SK-N-MC (cell line): ENCODE results near the gene HTRA1.

Experiments used
- FOXP2 ChIP-seq: optimal IDR thresholded peaks from 2 replicates; pipeline ENCODE3; 2011; ENCODE audit warnings: mild to moderate bottlenecking, moderate library complexity; ENCODE audit not compliant: insufficient read depth; ENCODE audit errors: extremely low read length, control extremely low read depth
- POLR2AphosphoS5 ChIP-seq: IDR thresholded peaks from 2 replicates; pipeline ENCODE4 v1.6.1; 2012; ENCODE audit warnings: mild to moderate bottlenecking, low read depth, low read length, borderline replicate concordance

GRCh38 chr10:122519873-122520272 lies 58.5 kb downstream of the HTRA1 start:
- TF ChIP-seq POLR2AphosphoS5: no peak
- no peak for TF ChIP-seq FOXP2
